NCI-H1930 (cell line): ENCODE measurements around the gene TEX35.
A peak's percentile ranks its signal among the peaks of the same experiment; 100 is the strongest.
"Not testable (repeated sequence)": the region's sequence is repeated elsewhere in the genome, so short reads cannot be mapped to it uniquely, and the experiment has no call there.

ENCODE experiments used
- DNase-seq, 2 experiments: peaks; one replicate each; lab custom pipeline; 2025; lab: John Stamatoyannopoulos, UW

TEX35 gene

GRCh38 chr1:178541829-178542553 is 29.1 kb downstream of the TEX35 start:
- peak in 1 of 2 experiments; percentile 50 for DNase-seq

- DNase-seq: peak; percentile 60 to 80
Observed at GRCh38 chr1:178542554-178543289, 29.8 kb downstream of the TEX35 start.

DNA sequence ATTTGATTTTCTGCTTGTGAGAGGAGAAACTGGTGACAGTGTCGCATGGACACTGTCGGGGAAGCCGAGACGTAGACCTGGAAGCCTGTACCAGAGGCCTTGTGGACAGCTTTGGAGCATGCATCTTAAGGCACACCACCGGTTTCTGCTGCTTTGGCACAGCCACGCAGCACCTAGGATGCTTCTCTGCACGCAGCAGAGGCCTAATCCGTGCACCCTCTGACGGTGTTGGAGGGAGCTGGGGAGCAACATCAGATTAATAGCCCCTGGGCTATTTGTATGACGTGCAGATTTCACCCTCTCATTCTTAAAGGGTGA is 30.3 kb downstream of the TEX35 start:
- no peak for DNase-seq

DNA sequence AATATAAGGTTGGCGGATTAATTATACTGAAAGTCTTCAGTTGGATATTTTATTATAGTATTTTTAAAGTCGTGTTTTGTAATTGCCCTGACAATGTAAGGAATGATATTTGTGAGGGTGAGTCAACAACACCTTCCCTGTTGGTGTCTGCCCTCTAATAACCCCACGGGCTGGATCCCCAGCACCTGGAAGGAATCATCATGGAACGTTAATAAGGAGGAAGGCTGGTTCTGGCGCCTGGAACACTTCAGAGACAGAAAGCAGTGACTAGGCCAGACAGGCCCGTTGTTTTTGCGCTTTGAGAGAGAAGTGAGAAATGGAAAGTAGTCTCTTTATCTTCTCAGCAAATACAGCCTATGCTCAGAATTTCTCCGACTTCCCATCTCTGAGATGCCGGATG is 31.6 kb downstream of the TEX35 start:
- no peak for DNase-seq

DNA sequence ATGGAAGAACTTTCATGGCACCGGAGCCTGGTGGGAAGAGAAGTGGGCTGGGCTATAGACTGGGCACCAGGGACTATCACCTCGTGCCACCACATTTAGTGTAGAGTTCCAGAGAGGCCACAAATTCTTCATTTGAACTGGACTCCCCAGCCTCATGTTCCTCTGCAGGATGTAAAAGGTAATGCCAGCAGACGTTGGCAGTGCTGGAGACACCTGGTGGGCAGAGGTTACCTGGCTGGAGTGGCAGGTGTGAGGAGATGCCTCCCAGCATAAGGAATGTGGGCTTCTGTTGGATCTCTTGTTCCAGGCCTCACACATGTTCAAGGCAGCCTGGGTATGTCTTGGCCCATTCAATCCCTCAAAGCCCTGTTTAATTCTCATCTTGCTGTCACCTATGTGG is 35.2 kb downstream of the TEX35 start:
- no peak for DNase-seq

- DNase-seq: no peak
Observed at GRCh38 chr1:178551307-178551706, 38.4 kb downstream of the TEX35 start.

GRCh38 chr1:178551940-178552339 is 39.0 kb downstream of the TEX35 start:
- no peak for DNase-seq

DNA sequence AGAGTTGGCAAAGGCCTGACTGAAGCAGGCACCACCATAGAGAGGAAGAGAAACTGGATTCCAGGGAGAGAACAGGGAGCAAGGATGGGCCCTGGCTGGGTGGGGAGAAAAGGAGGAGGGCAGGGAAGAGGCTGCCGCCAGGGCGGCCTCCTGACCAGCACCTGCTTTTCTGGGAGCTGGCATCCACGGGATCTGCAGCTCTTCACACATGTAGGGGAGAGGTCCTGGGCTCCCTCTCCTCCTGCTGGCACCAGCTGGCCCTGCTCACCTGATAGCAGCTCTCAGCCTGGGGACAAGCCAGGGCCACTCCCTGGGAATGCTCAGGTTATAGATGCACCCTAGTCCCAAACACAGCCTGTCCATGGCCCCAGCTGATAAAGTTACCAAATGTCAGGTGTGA is 39.9 kb downstream of the TEX35 start:
- DNase-seq: no peak

GRCh38 chr1:178554351-178554750 is 41.4 kb downstream of the TEX35 start:
- not testable (repeated sequence) for DNase-seq

DNA sequence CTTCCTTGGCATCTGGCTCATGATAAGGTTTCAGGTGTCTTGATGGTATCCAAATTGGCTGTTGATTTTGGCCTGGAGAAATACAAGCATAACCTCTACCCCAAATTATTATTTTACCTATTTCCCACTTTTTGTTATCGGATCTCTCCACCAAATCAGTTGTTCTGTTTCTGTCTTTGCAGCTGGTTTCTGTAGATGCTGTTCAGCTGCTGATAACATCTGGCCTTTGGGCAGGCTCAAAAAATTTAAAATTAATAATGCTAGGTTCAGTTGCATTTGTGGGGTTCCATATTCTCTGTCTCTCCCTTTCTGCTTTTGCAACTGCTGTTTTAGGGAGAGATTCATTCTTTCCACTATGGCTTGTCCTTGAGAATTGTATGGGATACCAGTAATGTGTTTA is 42.7 kb downstream of the TEX35 start:
- DNase-seq: not testable (repeated sequence)

DNA sequence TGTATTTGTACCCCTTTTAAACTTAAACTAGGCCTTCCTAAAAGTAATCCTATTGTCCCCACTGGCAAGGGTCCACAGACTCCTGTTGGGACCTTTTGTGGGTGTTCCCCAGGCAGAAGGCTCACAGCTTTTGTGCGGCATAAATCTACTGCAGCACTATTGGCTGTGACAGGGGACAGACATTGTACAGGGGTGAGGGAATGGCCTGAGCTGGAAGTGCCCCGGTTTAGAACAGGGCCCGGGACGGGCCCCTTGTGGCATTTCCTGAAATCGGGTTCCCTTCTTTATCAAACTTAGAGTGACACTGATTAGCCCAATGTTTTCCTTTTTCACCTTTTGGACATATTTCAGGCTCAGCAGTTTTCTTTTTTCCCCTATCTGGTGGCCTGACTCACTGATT is 45.9 kb downstream of the TEX35 start:
- DNase-seq: not testable (repeated sequence)

DNA sequence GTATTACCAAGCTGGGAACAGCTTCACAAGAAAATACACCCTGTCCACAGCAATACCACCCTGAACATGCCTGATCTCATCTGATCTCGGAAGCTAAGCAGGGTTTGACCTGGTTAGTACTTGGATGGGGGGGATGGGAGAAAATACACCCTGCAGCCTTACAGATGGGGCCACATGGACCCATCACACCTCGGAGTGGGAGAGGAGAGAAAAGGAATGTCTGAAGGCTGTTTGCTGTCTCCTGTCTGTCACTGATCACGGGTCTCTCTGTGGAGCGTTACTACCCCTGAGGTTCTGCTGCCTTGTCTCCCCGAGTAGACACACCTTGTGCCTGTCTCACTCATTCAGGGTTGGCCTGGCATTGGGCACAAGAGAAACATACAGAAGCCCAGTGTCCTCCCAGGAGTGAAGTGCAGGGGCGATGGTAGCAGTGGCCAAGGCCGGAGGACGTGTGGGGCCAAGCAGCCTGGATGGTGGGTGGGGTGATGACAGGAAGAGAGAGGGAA is 48.0 kb downstream of the TEX35 start:
- DNase-seq: no peak

DNA sequence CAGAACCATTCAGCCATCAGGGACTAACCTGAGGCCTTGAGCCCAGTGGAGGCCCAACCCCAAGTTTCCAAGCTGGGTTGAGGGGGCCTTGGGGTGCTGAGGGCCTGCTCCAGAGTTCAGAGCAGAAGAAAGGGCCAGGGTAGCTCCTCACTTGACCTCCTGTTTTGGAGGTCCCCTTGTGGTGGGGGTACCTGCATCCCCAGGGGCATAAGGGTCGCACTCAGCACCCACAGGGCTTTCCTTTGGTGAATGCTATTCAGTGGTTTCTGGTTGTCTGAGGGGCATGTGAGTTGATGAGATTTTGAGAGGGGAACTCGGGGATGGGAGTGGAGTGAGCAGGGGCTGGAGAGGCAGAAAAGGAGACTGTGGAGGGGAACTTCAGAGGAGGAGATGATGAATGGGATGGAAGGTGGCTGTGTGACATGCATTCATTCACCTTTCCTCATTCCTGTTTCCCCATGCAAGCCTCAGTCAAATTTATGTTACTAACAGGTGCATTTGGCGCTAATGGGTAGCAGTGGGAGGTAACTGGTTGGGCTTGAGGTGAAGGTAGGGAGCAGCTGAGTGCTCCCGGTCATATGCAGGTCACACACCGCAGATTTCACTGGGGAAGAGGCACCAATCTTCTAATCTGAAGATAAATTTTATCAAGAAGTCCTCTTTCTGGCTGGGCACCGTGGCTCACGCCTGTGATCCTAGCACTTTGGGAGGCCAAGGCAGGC is 50.4 kb downstream of the TEX35 start:
- DNase-seq: no peak

- DNase-seq: no peak
Observed at GRCh38 chr1:178564086-178564782, 51.3 kb downstream of the TEX35 start.

DNA sequence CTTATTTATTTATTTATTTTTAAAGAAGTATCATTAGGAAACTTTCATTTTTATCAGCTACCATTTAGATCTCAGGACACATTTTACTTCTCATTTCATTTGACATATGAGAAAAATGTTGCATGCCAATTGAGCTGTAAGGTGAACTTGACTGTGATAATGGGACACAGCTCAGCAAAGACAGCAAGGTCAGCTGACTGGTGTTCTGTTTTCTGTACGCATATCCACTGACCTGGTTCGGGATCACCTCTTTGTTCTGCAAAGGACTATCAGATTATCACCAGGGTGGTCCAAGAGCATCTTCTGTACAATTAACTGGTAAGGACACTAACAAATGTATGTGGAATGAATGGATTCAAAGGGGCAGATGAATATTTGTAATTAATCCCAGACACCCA is 51.9 kb downstream of the TEX35 start:
- no peak for DNase-seq

DNA sequence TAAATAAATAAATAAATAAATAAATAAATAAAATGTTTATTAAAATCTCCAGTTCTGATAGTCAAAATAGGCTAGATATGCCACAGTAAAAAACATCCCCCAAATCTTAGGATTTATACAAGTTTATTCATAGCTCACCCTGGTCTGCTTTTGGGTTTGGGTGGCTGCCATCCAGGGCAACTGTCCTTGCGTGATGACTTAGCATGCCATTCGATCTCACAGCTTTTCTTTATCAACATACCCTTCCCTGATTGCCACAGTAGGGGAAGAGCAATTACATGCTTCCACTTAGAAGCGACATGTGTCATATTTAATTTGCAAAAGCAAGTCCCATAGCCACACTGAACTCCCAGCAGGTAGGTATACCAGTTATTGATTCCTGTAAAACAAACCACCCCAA is 52.7 kb downstream of the TEX35 start:
- DNase-seq: no peak

GRCh38 chr1:178566187-178566586 is 53.3 kb downstream of the TEX35 start:
- no peak for DNase-seq

- DNase-seq: no peak
Observed at GRCh38 chr1:178571807-178572206, 58.9 kb downstream of the TEX35 start.
